Endothelial cell of umbilical vein (primary cell): Measurements from ENCODE around the gene PRKAG2. TPM values are rescaled to one million over a fixed set of nuclear protein-coding genes. Genes with fewer than 3 reads are reported as not detected.

ENCODE experiments used
- BruUV-seq: library from RNA; stranded (reverse); fragments of 400-500 nt; replicated peaks from 2 replicates; lab custom pipeline; 2021; lab: Mats Ljungman, UMichigan
- CTCF ChIA-PET: fragments of 300-600, 350-600 bp; sonication (Branson Sonifier 250); formaldehyde crosslinking; loops from one replicate; lab custom pipeline; 2021; ENCODE audit warnings: antibody characterized with exemption, inconsistent platforms; lab: Charles Lee
- POLR2A ChIA-PET: fragments of 300-600, 350-600 bp; sonication (Branson Sonifier 250); formaldehyde crosslinking; loops from one replicate; lab custom pipeline; 2021; ENCODE audit warnings: antibody characterized with exemption, inconsistent platforms; lab: Charles Lee
- DNase-seq: peaks from one replicate; pipeline ENCODE4 v3.0.0-alpha.2; 2011; ENCODE audit warnings: low read depth, low spot score
- FAIRE-seq: peaks from 2 replicates; lab custom pipeline; 2011; peaks lifted over from hg19 to GRCh38; lab: Jason Lieb, UNC
- H2AFZ ChIP-seq: 2 replicates; pipeline ENCODE4 v1.6.0; 2012; ENCODE audit warnings: low read depth, low read length, control low read depth, inconsistent platforms
- H3K27ac ChIP-seq: 2 replicates; pipeline ENCODE4 v1.5.1; 2011; ENCODE audit warnings: low read depth, mild to moderate bottlenecking, control low read depth, low read length, moderate library complexity; ENCODE audit not compliant: insufficient read depth
- H3K27me3 ChIP-seq, 2 experiments: 2 replicates each; pipeline versions ENCODE4 v1.6.0 to v1.6.1; 2011; ENCODE audit warnings: low read length in 2 of 2, mixed read lengths in 1 of 2; ENCODE audit not compliant: control insufficient read depth in 2 of 2, insufficient read depth in 2 of 2
- H3K36me3 ChIP-seq, 2 experiments: 2 replicates in 1 of 2; 3 replicates in 1 of 2; pipeline ENCODE4 v1.5.1; 2011; ENCODE audit warnings: low read length in 2 of 2, mild to moderate bottlenecking in 1 of 2, moderate library complexity in 1 of 2; ENCODE audit not compliant: control insufficient read depth in 2 of 2, insufficient read depth in 2 of 2; ENCODE audit errors: extremely low read depth in 1 of 2
- H3K4me1 ChIP-seq: 3 replicates; pipeline ENCODE4 v1.5.1; 2011; ENCODE audit warnings: mild to moderate bottlenecking, low read length; ENCODE audit not compliant: control insufficient read depth, insufficient read depth; ENCODE audit errors: extremely low read depth
- H3K4me2 ChIP-seq: 2 replicates; pipeline ENCODE4 v1.6.1; 2011; ENCODE audit warnings: low read length, control low read depth, mixed read lengths; ENCODE audit not compliant: insufficient read depth
- H3K4me3 ChIP-seq, 3 experiments: fragments of 200-600 bp in 1 of 3; sonication (generic), shearing (Covaris generic) in 1 of 3; replicated peaks in 1 of 3; 2 replicates each; pipeline ENCODE4 v1.5.1; 2011 to 2016; ENCODE audit warnings: control low read depth in 3 of 3, low read length in 3 of 3, mild to moderate bottlenecking in 2 of 3, inconsistent platforms in 1 of 3, low read depth in 1 of 3, moderate library complexity in 1 of 3; ENCODE audit not compliant: insufficient read depth in 1 of 3
- H3K79me2 ChIP-seq: 2 replicates; pipeline ENCODE4 v1.6.0; 2012; ENCODE audit warnings: low read length, inconsistent platforms; ENCODE audit not compliant: control insufficient read depth, insufficient read depth
- H3K9ac ChIP-seq: replicated peaks from 2 replicates; pipeline ENCODE3; 2011; ENCODE audit warnings: low read length, control low read depth; ENCODE audit not compliant: insufficient read depth; ENCODE audit errors: extremely low read depth
- H3K9me1 ChIP-seq: replicated peaks from 3 replicates; pipeline ENCODE4 v1.6.0; 2011; ENCODE audit warnings: mild to moderate bottlenecking, low read length; ENCODE audit not compliant: control insufficient read depth, insufficient read depth; ENCODE audit errors: extremely low read depth
- H3K9me3 ChIP-seq: replicated peaks from 2 replicates; pipeline ENCODE4 v1.5.1; 2012; ENCODE audit warnings: low read length, inconsistent platforms; ENCODE audit not compliant: control insufficient read depth, insufficient read depth
- H4K20me1 ChIP-seq: replicated peaks from 2 replicates; pipeline ENCODE3; 2011; ENCODE audit warnings: mild to moderate bottlenecking, low read length; ENCODE audit not compliant: control insufficient read depth, insufficient read depth; ENCODE audit errors: extremely low read depth
- CTCF ChIP-seq, 2 donors: IDR thresholded peaks; 1 replicate in 1 of 2; 2 replicates in 1 of 2; pipeline ENCODE4 v1.5.1; 2011; ENCODE audit warnings: low read length in 2 of 2, mild to moderate bottlenecking in 2 of 2, moderate library complexity in 2 of 2, control low read depth in 1 of 2, inconsistent platforms in 1 of 2, low read depth in 1 of 2; ENCODE audit not compliant: insufficient read depth in 1 of 2; ENCODE audit errors: extremely low read depth in 1 of 2
- EZH2 ChIP-seq: IDR thresholded peaks from 2 replicates; pipeline ENCODE4 v1.6.1; 2012; ENCODE audit warnings: borderline replicate concordance, low read depth, mild to moderate bottlenecking, moderate library complexity, low read length, inconsistent platforms; ENCODE audit not compliant: severe bottlenecking
- FOS ChIP-seq: IDR thresholded peaks from 2 replicates; pipeline ENCODE4 v1.6.1; 2011; ENCODE audit warnings: mild to moderate bottlenecking, low read length, moderate library complexity, borderline replicate concordance; ENCODE audit not compliant: insufficient read depth
- GATA2 ChIP-seq: IDR thresholded peaks from 2 replicates; pipeline ENCODE4 v1.7.0; 2011; ENCODE audit warnings: low read depth, mild to moderate bottlenecking, moderate library complexity, mixed read lengths, low read length; ENCODE audit not compliant: insufficient read length, insufficient read depth
- JUN ChIP-seq: IDR thresholded peaks from 2 replicates; pipeline ENCODE4 v1.6.1; 2011; ENCODE audit warnings: borderline replicate concordance, low read depth; ENCODE audit not compliant: insufficient read length, insufficient read depth
- MAX ChIP-seq: IDR thresholded peaks from 2 replicates; pipeline ENCODE4 v1.6.1; 2011; ENCODE audit not compliant: insufficient read depth, insufficient read length
- MYC ChIP-seq: IDR thresholded peaks from one replicate; pipeline ENCODE4 v1.6.1; 2011; ENCODE audit warnings: mild to moderate bottlenecking, low read depth, low read length
- POLR2A ChIP-seq: IDR thresholded peaks from 2 replicates; pipeline ENCODE4 v1.6.1; 2012; ENCODE audit warnings: low read depth, mild to moderate bottlenecking, control low read depth, low read length
- POLR2AphosphoS5 ChIP-seq: IDR thresholded peaks from 2 replicates; pipeline ENCODE4 v1.6.1; 2012; ENCODE audit warnings: low read depth, mild to moderate bottlenecking, control low read depth, low read length, moderate library complexity; ENCODE audit not compliant: insufficient read depth
- dilution Hi-C: fragments of 300-500 bp; cut with MboI; formaldehyde crosslinking; loops from one replicate; pipeline ENCODE4 v1.15.0; 2019; ENCODE audit warnings: low sequenced_read_pairs; ENCODE audit not compliant: extremely low pct_ligation_motif_present
- intact Hi-C: fragments of 100-400 bp; cut with micrococcal nuclease; formaldehyde crosslinking; loops from one replicate; pipeline ENCODE4 v1.10.0; 2022
- polyA plus RNA-seq, 4 experiments: library from polyadenylated mRNA; depleted of rRNA in 3 of 4; stranded (reverse) in 3 of 4; unstranded in 1 of 4; fragments of >200 nt; gene quantifications; 2 replicates each; pipeline versions ENCODE4 v1.2.1 to v1.2.3, GENCODE V29; 2011 to 2012; ENCODE audit warnings: missing spikeins in 1 of 4
- total RNA-seq: library from RNA; stranded (reverse); gene quantifications from 2 replicates; pipeline ENCODE4 v1.2.3, GENCODE V29; 2021

PRKAG2 gene
- total and polyA plus RNA-seq, 2 donors (not counting 3 experiments of a cell fraction or from before 2014, with no cell fraction given), result 19.3 to 51.5 TPM

DNA sequence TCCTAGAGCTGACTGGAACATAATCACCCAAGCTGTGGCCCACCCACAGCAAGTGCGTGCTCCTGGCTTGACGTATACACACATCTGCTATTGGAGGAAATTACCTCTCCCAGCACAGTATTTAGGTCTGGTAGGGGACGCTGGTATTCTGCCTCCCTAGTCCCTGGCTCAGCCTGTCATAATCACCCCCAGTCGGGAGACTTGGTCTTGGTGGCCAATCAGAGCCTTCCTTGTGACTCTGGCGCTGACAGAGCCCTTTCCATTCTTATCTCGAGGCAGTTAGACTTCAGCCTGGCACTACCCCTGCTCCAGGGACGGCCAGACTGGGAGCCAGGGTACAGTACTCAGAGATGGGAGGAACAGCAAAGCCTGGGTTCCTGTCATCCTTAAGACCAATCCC, 14.3 kb upstream of the PRKAG2 start:
- no peaks in the 10 kb centered on the region for H3K4me1 ChIP-seq
- ChIA-PET POLR2A (no interaction called here), CTCF (no interaction called here)
- no peak overlapping the region for H3K27ac ChIP-seq
- H3K9ac ChIP-seq, result no peak overlapping the region
- no peaks in the 10 kb centered on the region for H3K79me2 ChIP-seq
- BruUV-seq, result no TSS peak
- no peaks in the 10 kb centered on the region for H3K36me3 ChIP-seq
- no peak for DNase-seq
- H2AFZ ChIP-seq, result no peak overlapping the region
- H3K4me2 ChIP-seq, result no peak overlapping the region
- FAIRE-seq, result no peak
- no peaks in the 10 kb centered on the region for H3K9me3 ChIP-seq
- H3K9me1 ChIP-seq, result no peaks in the 10 kb centered on the region
- H3K4me3 ChIP-seq, result no peak overlapping the region
- intact Hi-C loops (no loop called here), dilution Hi-C loops (no loop called here)
- H3K27me3 ChIP-seq, result peaks cover 0 to 5% of the 10 kb centered on the region in 2 experiments
- no peaks in the 10 kb centered on the region for H4K20me1 ChIP-seq
- TF ChIP-seq POLR2A, result no peak
- TF ChIP-seq CTCF (IDR thresholded peaks at IDR 0.05; ENCODE audit: extremely low read depth in 1 of 2, insufficient read depth in 1 of 2, low read depth in 1 of 2, low read length in 2 of 2), result no peak
- TF ChIP-seq POLR2AphosphoS5, result no peak
- TF ChIP-seq EZH2, result no peak
- no peak for TF ChIP-seq FOS
- no peak for TF ChIP-seq GATA2
- TF ChIP-seq MAX, result no peak
- TF ChIP-seq MYC, result no peak
- no peak for TF ChIP-seq JUN
